HL-60 (cell line): ENCODE measurements around the gene MAD2L2.

Experiments used
- CTCF ChIP-seq: IDR thresholded peaks from one replicate; pipeline ENCODE4 v1.5.1; 2011; ENCODE audit warnings: low read length, control low read depth, inconsistent platforms; ENCODE audit not compliant: insufficient read depth
- GABPA ChIP-seq: IDR thresholded peaks from 2 replicates; pipeline ENCODE4 v1.6.1; 2012; ENCODE audit warnings: low read depth
- POLR2AphosphoS5 ChIP-seq: IDR thresholded peaks from 2 replicates; pipeline ENCODE4 v1.6.1; 2012; ENCODE audit warnings: low read depth
- REST ChIP-seq: IDR thresholded peaks from 2 replicates; pipeline ENCODE4 v1.6.1; 2012; ENCODE audit warnings: low read depth; ENCODE audit not compliant: insufficient replicate concordance

- TF ChIP-seq CTCF, result no peak
- no peak for TF ChIP-seq POLR2AphosphoS5
- no peak for TF ChIP-seq REST
- TF ChIP-seq GABPA, result no peak
Observed at GRCh38 chr1:11651017-11651416, 29.9 kb downstream of the MAD2L2 start.
